ENCODE measurements around the gene MS4A18. TPM values are rescaled to one million over a fixed set of nuclear protein-coding genes. Genes with fewer than 3 reads are reported as not detected.

MS4A18 gene
- total and polyA plus RNA-seq, 4 donors = not detected

DNA sequence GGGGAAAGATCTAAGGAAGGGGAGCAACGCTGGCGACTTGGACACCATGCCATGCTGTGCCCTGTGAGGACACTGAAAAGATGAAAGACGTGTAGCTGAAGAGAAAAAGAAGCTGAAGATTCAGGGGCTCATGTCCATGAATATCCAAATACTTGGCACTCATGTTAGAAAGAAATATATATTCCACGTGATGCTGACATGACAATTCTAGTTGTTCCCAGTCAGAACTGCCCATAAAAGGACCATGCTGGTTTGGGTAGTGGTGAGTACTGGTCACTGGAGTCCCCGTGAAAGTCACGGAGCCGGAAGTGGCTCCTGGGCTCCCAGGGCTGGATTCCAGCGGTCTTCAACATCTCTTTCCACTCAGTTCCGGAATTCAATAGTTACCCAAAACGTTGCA lies 42.0 kb downstream of the MS4A18 start:
- H3K27me3 ChIP-seq (ENCODE audit: control insufficient read depth in 4 of 4, insufficient read depth in 4 of 4, low read length in 3 of 4) = peaks cover 0 to 5% (median 0%) of the 10 kb centered on the region in 4 donors
- TF ChIP-seq HNF4G (IDR thresholded peaks at IDR 0.05) = no peak
- TF ChIP-seq YY1 (IDR thresholded peaks at IDR 0.05) = no peak
- no peak for TF ChIP-seq RAD21 (IDR thresholded peaks at IDR 0.05)
- TF ChIP-seq, protein P1, sequence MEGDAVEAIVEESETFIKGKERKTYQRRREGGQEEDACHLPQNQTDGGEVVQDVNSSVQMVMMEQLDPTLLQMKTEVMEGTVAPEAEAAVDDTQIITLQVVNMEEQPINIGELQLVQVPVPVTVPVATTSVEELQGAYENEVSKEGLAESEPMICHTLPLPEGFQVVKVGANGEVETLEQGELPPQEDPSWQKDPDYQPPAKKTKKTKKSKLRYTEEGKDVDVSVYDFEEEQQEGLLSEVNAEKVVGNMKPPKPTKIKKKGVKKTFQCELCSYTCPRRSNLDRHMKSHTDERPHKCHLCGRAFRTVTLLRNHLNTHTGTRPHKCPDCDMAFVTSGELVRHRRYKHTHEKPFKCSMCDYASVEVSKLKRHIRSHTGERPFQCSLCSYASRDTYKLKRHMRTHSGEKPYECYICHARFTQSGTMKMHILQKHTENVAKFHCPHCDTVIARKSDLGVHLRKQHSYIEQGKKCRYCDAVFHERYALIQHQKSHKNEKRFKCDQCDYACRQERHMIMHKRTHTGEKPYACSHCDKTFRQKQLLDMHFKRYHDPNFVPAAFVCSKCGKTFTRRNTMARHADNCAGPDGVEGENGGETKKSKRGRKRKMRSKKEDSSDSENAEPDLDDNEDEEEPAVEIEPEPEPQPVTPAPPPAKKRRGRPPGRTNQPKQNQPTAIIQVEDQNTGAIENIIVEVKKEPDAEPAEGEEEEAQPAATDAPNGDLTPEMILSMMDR (IDR thresholded peaks at IDR 0.05; ENCODE audit: low read depth, low read length, missing input control) = no peak

DNA sequence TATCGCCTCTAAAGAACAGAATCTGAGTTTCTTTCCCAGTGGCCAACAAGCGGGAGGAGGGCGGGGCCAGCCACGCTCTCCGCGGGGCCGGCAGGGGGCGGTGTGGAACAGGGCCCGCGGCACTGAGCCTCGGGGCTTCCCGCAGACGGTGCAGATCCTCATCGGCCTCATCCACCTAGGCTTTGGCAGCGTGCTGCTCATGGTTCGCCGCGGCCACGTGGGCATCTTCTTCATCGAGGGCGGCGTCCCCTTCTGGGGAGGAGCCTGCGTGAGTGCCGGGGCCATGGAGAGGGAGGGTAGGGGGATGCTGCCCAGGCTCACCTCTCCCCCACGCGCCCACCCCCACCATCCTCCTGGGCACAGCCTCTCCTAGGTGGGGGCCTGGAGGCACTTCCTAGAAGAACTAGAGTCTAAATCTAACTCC lies 42.9 kb downstream of the MS4A18 start:
- Histone ChIP-seq H3K27ac (ENCODE audit: low read depth in 1 of 2, low read length in 2 of 2) (no peak overlapping the region), H3K36me3 (ENCODE audit: control insufficient read depth in 4 of 4, insufficient read depth in 3 of 4, low read depth in 1 of 4, low read length in 3 of 4) (no peaks in the 10 kb centered on the region), H3K27me3 (ENCODE audit: control insufficient read depth in 4 of 4, insufficient read depth in 4 of 4, low read length in 3 of 4) (peaks cover 0 to 5% (median 0%) of the 10 kb centered on the region in 4 donors), H3K4me3 (ENCODE audit: low read depth in 1 of 3, low read length in 3 of 3) (no peak overlapping the region), H3K9me3 (ENCODE audit: control insufficient read depth in 4 of 4, low read length in 3 of 4) (no peaks in the 10 kb centered on the region), H3K9ac (ENCODE audit: low read depth in 1 of 2, low read length in 2 of 2) (no peak overlapping the region), H3K4me1 (ENCODE audit: control insufficient read depth in 4 of 4, insufficient read depth in 4 of 4, low read length in 3 of 4) (no peaks in the 10 kb centered on the region)
- DNase-seq (ENCODE audit: low spot score) = no peak
- TF ChIP-seq, protein P2, sequence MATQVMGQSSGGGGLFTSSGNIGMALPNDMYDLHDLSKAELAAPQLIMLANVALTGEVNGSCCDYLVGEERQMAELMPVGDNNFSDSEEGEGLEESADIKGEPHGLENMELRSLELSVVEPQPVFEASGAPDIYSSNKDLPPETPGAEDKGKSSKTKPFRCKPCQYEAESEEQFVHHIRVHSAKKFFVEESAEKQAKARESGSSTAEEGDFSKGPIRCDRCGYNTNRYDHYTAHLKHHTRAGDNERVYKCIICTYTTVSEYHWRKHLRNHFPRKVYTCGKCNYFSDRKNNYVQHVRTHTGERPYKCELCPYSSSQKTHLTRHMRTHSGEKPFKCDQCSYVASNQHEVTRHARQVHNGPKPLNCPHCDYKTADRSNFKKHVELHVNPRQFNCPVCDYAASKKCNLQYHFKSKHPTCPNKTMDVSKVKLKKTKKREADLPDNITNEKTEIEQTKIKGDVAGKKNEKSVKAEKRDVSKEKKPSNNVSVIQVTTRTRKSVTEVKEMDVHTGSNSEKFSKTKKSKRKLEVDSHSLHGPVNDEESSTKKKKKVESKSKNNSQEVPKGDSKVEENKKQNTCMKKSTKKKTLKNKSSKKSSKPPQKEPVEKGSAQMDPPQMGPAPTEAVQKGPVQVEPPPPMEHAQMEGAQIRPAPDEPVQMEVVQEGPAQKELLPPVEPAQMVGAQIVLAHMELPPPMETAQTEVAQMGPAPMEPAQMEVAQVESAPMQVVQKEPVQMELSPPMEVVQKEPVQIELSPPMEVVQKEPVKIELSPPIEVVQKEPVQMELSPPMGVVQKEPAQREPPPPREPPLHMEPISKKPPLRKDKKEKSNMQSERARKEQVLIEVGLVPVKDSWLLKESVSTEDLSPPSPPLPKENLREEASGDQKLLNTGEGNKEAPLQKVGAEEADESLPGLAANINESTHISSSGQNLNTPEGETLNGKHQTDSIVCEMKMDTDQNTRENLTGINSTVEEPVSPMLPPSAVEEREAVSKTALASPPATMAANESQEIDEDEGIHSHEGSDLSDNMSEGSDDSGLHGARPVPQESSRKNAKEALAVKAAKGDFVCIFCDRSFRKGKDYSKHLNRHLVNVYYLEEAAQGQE (IDR thresholded peaks at IDR 0.05) = no peak
- TF ChIP-seq HNF4G (IDR thresholded peaks at IDR 0.05) = no peak
- TF ChIP-seq, protein P3, sequence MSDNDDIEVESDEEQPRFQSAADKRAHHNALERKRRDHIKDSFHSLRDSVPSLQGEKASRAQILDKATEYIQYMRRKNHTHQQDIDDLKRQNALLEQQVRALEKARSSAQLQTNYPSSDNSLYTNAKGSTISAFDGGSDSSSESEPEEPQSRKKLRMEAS (IDR thresholded peaks at IDR 0.05) = no peak
- TF ChIP-seq YY1 (IDR thresholded peaks at IDR 0.05) = no peak
- TF ChIP-seq JUND (IDR thresholded peaks at IDR 0.05) = no peak
- TF ChIP-seq, protein P1 (IDR thresholded peaks at IDR 0.05; ENCODE audit: low read depth, low read length, missing input control) = no peak
- no peak for TF ChIP-seq GABPA (IDR thresholded peaks at IDR 0.05 in 1 of 2, conservative IDR thresholded peaks at IDR 0.05 in 1 of 2)
- no peak for TF ChIP-seq NR2F2 (IDR thresholded peaks at IDR 0.05)
- TF ChIP-seq TAF1 (conservative IDR thresholded peaks at IDR 0.05) = no peak
- no peak for TF ChIP-seq FOXA2 (IDR thresholded peaks at IDR 0.05)
- TF ChIP-seq HNF4A (conservative IDR thresholded peaks at IDR 0.05) = no peak
- TF ChIP-seq SP1 (IDR thresholded peaks at IDR 0.05) = no peak
- TF ChIP-seq, protein P4, sequence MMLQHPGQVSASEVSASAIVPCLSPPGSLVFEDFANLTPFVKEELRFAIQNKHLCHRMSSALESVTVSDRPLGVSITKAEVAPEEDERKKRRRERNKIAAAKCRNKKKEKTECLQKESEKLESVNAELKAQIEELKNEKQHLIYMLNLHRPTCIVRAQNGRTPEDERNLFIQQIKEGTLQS (IDR thresholded peaks at IDR 0.05) = no peak
- no peak for TF ChIP-seq FOXA1 (IDR thresholded peaks at IDR 0.05)
- no peak for TF ChIP-seq RAD21 (IDR thresholded peaks at IDR 0.05)
- TF ChIP-seq RXRA (IDR thresholded peaks at IDR 0.05) = no peak
- no peak for TF ChIP-seq EGR1 (IDR thresholded peaks at IDR 0.05; ENCODE audit: low read depth in 2 of 2)
- TF ChIP-seq, protein P5, sequence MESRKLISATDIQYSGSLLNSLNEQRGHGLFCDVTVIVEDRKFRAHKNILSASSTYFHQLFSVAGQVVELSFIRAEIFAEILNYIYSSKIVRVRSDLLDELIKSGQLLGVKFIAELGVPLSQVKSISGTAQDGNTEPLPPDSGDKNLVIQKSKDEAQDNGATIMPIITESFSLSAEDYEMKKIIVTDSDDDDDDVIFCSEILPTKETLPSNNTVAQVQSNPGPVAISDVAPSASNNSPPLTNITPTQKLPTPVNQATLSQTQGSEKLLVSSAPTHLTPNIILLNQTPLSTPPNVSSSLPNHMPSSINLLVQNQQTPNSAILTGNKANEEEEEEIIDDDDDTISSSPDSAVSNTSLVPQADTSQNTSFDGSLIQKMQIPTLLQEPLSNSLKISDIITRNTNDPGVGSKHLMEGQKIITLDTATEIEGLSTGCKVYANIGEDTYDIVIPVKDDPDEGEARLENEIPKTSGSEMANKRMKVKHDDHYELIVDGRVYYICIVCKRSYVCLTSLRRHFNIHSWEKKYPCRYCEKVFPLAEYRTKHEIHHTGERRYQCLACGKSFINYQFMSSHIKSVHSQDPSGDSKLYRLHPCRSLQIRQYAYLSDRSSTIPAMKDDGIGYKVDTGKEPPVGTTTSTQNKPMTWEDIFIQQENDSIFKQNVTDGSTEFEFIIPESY (IDR thresholded peaks at IDR 0.05) = no peak
- 25% methylated on average over 26 of the region's 26 CpGs for WGBS

More for the DNA sequence above, 42.0 kb downstream of the MS4A18 start:
- H3K4me1 ChIP-seq (ENCODE audit: control insufficient read depth in 4 of 4, insufficient read depth in 4 of 4, low read length in 3 of 4) = no peaks in the 10 kb centered on the region
- DNase-seq (ENCODE audit: low spot score) = no peak
- no peaks in the 10 kb centered on the region for H3K36me3 ChIP-seq (ENCODE audit: control insufficient read depth in 4 of 4, insufficient read depth in 3 of 4, low read depth in 1 of 4, low read length in 3 of 4)
- H3K27ac ChIP-seq (ENCODE audit: low read depth in 1 of 2, low read length in 2 of 2) = no peak overlapping the region
- WGBS = 81% methylated on average over 10 of the region's 10 CpGs
- no peaks in the 10 kb centered on the region for H3K9me3 ChIP-seq (ENCODE audit: control insufficient read depth in 4 of 4, low read length in 3 of 4)
- no peak overlapping the region for H3K9ac ChIP-seq (ENCODE audit: low read depth in 1 of 2, low read length in 2 of 2)
- no peak overlapping the region for H3K4me3 ChIP-seq (ENCODE audit: low read depth in 1 of 3, low read length in 3 of 3)
